RPMI7951 (cell line): ENCODE measurements around the gene LRCH3. TPM values are rescaled to one million over a fixed set of nuclear protein-coding genes. Genes with fewer than 3 reads are reported as not detected.

Experiments
- DNase-seq: peaks from one replicate; pipeline ENCODE4 v3.0.0-alpha.2; 2012; ENCODE audit warnings: low read depth
- total RNA-seq: library from RNA; depleted of rRNA; stranded (reverse); fragments of >200 nt; shearing (Covaris generic); gene quantifications from 2 replicates; pipeline ENCODE4 v1.2.3, GENCODE V29; 2014; rRNA removed

Gene LRCH3
- 19.9 and 298 TPM in 2 replicates for total RNA-seq

DNA sequence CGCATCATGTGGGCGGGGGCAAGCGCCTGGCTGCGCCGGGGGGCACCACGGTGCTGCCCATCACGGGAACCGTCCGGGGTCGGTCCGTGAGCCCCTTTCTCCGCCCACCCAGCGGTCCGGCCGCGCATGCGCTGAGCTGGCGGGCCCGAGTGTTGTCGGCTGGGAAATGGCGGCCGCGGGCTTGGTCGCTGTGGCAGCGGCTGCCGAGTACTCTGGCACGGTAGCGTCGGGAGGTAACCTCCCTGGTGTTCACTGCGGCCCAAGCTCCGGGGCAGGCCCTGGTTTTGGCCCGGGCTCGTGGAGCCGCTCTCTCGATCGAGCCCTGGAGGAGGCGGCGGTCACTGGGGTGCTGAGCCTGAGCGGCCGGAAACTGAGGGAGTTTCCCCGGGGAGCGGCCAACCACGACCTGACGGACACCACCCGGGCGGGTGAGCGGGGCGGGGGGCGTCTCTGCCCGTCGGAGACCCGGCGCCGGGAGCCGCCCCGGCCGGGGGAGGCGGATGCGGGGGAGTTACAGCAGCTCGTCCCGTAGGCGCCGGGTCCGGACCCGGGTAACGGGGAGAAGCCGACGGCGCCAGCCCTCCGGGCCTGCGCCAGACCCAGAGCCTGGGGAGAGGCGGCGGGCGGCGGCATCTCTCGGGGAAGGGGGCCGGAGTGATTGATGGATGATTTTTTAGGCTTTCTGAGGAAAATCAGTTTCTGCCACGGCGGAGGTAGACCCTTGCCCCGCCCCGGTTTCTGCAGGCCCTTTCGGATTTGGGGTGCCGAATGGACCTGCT, at the start of gene LRCH3:
TSS of gene LRCH3 (plus strand) at position 142 of the 779 bp plus-strand sequence. CDS start at position 167, 25 bp downstream.
- peak; percentile 79 for DNase-seq

DNA sequence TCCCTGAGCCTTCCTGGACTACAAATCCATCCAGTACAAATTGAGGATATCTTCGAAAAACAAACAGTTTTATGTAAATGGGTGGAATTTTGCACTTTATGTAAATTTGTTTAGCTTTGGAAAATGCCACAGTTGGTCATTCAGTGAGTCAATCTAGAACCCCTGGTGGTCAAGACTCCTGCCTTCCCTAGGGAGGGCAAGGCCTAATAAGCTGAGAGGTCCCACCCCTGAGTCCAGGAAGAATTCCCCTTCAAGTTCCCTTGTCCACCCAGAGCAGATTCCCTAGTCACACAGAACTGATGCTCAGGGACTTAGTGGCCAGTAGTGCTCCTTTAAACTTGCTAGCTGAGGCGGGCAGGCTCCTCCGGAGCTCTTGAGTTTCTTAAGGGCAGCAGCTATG, 48.3 kb upstream of the LRCH3 start:
- no peak for DNase-seq

DNA sequence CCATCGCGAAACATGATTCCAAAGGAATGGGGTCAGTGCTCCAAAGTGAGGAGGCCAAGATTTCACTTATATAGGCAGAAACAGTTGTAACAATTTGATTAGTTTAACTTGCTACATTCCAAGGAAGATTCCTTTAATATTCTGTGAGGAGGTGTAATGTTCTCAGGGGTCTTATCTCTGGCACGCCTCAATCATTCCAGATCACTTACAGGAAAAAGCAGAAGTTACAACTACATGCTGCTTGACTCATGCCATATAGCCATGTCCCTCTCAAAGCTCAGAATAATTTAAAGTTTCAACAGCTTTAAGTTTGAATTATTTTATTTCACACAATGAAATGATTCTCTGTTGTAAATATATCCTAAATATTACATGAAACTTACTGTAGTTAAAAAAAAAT, 44.8 kb upstream of the LRCH3 start:
- no peak for DNase-seq

DNA sequence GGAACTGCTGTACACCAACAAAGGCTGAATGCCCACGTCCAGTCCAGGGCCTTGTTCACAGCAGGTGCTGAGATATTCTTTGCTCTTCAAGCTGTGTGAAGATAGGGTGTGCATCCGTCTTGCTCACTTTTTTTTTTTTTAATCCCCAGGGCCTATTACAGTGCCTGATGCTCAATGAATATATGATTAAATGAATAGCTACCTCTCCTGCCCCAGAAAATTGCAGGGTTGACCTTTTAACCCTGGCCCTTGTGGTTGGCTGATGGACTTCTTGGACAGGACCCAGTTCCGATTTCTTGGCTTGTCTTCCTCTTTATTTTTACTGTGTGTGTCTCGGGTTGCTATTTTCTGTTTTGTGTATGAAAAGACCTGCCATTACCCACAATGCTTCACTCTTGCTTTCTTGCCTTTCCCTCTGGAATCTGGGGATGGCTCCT, 44.2 kb upstream of the LRCH3 start:
- DNase-seq, result peak; percentile 33

DNA sequence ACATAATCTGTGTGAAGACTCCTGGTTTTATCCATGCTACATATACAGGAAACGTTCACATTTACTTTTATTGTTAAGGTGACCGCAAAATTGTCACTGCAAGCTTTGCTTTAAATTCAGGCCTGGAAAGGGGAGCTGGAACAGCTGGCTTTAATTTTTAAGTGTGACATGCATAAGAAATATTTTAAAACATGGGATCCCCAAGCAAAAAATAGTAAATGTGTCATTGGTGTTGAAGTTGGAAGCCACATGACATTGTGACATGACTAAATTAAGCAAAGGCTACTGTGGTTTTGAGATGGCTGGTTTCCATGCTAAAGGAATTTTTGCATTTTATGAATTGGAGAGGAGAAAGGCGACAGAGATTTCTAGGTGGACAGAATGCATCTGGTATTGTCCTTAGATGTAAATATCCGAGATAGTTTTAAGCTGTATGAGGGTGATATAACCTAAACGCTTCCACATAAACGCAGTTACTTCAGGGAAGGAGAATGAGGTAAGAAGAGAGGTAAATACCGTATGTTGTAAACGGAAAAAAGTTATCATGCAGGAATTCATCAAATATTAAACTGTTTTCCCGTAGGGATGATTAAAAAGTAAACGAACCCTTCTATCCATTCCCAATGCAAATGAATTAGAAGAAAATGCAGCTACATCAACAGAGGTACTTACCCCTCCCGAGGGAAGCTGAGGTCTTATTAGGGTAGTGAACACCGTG, 42.3 kb upstream of the LRCH3 start:
- peak; percentile 59 for DNase-seq

DNA sequence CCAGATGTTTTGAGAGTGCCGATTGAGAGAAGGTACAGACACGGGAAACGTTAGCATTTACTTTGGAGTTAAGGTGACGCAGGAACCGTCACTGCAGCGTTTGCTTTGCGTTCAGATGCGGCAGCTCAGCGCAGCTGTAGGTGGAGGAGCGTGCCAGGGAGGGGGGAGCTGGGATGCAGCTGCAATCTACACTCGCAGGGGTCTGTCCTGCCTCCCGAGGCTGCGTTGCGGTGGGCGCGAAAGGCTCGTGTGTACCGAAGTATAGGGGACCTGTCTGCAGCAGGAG, 41.8 kb upstream of the LRCH3 start:
- DNase-seq, result no peak

DNA sequence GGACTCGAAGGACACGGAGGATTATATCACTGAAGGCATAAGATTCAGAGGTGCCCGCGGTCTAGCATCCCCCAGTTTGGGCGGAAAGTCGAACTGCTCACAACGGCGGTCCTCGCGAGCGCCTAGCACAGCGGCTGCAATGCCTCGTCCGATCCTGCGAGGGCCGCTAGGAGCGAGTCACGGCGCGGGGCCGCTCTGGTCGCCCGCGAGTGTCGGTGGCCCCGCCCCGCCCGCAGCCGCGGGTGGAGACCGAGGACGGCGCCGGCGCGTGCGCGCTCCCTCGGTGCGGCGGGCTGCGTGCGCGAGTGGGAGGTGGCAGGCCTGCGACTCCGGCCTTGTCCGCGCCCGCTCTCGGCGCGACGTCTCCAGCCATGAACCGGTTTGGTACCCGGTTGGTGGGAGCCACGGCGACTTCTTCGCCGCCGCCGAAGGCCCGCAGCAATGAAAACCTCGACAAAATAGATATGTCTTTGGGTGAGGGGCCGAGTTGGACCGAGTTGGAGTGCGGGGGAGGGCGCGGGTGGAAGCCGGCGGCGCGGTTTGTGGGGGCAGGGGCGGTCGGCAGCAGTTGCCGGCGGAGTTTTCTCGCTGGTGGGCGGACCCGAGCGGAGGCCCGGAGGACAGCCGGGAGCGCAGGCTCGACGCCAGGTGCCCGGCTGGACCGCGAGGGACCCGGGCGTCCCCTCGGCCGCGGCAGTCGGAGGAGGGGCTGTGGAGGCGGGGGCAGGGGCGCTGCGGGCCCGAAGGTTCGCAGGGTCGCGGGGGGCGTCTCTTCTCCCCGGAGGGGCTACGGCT, 41.3 kb upstream of the LRCH3 start, which contains the start of gene FYTTD1:
TSS of gene FYTTD1 (plus strand) at position 283 of the 795 bp plus-strand sequence. CDS start at position 372, 89 bp downstream.
- DNase-seq, result peak; percentile 89

DNA sequence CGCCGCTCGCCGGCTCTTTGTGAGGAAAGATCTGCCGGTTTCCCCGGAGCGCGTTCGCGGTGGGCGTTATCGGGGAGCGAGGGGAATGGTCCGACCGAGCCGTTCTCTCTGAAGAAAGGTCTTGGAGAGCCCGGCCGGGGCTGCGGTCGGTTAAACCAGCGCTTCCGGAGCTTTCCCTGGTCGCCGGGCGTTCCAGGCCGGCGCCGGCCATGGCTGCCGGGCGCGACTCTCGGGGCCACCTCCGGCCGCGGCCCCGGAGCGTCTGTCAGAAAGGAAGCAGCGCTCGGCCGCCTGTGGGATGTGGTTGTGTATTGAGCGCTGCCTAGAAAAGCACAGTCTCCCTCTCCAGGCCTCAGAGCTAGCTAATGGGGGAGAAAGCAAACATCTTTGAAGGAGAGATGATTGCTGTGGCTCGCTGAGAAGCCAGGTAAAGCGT, 40.6 kb upstream of the LRCH3 start:
- peak; percentile 77 for DNase-seq

DNA sequence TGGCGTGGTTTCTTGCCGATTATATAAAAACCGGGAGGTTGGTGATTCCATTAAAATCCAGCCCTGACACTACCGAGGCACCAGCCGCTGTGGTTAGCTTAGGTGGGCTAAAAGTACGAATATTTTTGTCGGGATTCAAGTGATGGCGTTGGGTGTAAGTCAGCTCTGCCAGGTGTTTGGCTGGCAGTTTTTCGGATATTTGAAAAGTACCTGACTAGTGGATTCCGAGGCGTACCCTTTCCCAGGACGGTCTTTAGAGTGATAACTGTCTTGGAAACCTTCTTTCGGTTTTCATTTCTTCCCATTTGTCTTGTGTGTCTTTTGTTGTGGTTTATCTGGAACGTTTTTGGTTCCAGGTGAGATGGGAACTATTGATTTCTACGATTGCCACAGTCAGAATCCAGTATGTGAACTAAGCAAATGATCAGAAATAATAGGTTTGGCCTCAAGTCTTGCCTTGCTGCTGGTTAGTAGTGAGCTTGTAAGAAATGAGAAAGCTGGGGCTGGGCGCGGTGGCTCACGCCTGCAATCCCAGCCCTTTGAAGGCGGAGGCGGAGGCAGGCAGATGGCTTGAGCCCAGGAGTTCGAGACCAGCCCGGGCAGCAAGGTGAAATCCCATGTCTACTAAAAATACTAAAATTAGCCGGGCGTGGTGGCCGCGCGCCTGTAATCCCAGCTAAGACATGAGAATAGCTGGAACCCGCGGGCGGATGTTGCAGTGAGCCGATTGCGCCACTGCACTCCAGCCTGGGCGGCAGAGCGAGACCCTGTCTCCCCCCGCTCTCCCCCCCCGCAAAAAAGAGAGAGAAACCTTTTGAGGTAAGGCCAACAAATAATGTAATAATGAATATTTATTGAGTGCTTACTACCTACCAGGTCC, 40.0 kb upstream of the LRCH3 start:
- peak; percentile 42 for DNase-seq

DNA sequence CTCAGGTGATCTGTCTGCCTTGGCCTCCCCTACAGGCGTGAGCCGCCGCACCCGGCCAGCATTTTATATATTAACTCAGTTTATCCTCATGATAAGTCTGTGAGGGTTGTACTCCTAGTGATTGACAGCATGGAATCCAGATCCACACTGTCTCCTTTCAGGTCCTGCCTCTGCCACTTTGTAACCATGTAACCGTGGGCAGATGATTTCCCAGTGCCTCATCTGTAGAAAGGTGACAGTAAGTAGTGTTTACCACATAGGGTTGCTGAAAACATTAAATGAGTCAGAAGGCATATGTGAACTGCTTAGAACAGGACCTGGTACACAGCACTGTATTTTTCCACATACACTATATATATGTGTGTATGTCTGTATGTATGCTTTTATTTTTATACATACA, 38.9 kb upstream of the LRCH3 start:
- DNase-seq, result peak; percentile 6

DNA sequence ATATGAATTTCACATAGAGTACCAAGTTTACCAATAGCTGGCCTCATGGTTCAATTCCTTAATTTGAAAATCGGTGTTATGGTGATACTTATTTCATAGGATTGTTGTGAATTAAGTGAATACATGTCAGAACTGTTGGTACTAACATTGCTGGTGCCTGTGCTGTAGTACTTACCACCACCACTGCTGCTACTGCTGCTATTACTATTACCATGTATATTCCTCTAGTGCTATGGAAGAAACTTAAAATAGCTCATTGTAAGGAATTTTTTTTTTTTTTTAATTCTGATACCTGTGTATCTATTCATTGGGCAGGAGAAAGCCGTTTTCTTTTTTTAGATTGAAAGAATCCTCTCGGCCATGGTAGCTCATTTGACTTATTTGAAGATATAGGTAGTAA, 37.8 kb upstream of the LRCH3 start:
- DNase-seq, result no peak

DNA sequence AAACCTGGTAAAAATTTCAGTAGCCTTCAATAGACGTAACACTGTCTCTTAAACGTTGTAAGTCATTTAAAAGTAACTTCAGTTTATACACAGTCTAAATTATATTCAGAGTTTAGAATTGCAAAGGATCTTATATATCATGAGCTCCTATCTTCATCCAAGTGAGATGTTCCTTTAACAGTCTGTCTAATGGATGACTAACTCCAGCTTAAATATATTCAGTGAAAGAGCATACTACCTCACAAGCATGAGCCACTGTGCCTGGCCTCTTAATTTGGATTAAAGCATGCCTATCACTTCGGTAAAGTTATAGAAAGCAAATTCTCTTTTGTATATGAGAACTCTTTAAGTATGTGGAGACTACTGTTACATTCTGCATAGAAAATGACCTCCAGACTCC, 34.4 kb upstream of the LRCH3 start:
- DNase-seq, result no peak

DNA sequence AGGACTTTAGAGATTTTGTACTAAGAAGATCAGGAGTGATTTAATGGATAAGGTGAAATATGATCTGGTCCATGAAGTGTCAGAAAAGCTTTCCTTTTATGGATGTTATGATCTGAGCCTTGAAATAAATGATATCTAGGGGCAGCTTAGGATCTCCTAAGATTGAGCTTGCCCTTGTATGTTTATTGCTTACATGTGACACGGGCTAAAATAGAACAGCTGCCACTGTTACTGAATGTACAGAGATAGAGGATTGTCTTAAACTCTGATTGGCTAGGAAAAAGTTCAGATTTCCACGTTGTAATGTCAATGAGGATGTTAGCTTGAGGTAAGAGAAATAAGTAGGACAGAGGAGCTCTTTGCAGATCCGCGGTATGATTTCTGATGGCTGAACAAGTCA, 32.5 kb upstream of the LRCH3 start:
- no peak for DNase-seq

DNA sequence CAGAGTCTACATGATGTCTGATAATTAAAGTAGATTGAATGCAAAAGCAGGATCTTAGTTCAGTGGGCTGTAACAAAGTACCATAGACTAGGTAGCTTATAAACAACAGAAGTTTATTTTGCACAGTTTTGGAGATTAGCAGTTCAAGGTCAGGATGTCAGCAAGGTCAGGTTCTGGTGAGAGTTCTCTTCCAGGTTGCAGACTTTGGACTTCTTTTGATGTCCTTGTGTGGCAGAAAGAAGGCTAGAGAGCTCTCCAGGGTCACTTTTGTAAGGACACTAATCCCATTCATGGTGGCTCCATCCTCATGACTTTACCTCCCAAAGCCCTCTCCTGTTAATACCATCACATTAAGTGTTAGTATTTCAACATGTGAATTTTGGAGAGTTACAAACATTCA, 29.3 kb upstream of the LRCH3 start:
- no peak for DNase-seq

DNA sequence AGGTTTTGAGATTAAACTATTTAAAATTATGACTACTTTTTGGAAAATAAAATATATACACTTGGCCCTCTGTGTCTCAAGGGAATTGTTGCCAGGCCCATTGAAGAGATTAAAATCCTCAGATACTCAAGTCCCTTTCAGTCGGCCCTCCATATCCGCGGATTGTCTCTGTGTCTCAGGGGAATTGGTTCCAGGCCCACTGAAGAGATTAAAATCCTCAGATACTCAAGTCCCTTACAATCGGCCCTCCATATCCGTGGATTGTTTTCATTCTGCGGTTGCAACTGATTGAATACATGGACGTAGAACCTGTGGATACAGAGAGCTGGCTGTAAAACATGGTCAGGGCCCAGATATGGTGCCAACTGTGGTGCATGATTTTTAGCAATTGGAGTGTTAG, 15.7 kb upstream of the LRCH3 start:
- DNase-seq, result no peak

DNA sequence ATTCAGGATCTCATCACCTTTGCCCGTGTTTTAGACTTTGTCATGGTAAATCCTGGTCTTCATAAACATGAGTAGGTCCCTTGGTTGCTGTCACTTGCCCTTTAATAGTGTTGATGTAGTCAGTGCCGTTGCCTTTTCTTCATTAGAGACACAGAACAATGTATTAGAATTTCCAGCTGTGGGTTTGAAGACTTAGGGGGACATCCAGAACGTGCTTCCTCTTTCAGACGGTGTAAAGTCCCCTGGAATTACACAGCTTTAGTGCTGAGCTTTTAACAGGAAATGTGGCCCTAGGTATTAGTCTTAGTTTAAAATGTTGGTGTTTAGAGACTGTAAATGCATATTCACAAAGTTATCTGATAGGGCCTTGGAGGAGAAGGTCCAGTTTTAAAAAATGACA, 8.8 kb upstream of the LRCH3 start:
- no peak for DNase-seq

DNA sequence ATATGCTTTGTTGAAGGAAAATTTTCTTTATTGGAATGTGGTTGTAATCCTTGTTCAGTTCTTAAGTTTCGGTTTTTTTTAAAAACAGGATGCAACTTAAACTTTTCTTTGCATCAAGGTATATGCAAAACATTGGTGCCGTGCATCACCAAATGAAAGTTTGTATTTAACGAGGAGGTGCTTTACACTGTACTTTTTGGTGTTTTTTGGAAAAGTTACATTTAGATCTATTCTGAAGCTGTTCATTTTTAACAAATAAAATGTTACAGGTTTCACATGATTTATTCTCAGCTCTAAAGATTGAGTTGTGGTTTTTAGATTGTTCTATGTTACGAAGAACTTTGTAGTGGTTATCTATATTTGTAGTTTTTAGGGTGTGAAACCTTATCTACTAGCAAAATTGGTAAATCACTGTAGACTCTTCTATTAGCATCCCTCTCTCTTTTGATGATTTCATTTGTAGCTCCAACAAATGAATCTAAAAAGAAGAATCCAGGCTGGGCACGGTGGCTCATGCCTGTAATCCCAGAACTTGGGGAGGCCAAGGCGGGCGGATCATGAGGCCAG, 7.0 kb upstream of the LRCH3 start:
- DNase-seq, result no peak

DNA sequence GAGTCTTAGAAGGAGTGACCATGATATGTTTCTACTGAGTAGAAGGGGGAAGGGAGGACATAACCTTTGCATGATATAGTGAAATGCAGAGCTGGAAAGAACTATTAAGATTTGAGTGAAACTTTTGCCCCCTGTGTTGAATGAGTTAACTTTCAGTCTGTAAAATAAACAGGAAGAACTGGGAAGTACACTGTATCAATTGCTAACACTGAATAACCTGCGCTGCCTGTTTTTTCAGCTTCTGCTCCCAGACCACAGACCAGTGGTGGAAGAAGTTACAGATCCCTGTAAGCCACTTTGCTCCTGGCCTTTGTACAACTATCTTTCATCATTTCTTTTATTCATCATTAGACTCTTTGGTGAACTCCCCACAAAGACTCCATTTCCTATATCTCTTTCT, 3.6 kb upstream of the LRCH3 start:
- no peak for DNase-seq

DNA sequence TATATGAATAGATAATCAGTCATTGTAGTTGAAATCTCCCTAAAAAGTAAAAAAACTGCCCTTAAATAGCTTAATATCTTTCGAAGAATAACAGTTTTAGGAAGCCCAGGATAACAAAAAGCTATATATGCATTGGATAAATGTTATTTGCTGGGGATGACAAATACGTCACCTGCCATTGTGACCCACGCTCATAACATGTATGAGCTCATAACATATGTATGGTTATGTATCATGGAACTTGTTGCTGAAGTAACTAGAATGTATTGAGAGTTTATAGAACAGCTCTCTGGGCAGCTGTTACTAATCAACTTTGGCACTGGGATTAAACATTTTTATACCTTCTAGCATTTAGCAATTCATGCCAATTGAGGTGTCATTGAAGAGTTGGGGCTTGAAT, 1.7 kb upstream of the LRCH3 start:
- no peak for DNase-seq

DNA sequence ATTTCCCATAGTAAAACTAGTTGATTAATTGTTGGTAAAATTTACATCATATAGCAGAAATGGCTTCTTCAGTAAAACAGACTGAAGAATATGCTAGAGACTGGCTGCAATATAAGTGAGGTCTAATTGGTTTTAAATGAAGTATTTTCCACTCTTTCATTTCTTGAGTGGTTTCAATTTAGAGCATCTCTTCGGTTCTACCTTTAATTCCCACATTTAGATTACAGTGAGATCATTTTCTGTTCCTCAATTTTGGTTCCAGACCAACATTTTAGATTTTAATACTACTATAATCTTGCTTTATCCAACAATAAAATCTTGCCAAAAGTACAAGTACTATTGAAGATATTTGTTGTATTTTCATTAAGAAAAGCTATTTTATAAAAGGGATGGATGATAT, 1.0 kb upstream of the LRCH3 start:
- no peak for DNase-seq
